ENCODE measurements around the gene CCNJ. TPM values are rescaled to one million over a fixed set of nuclear protein-coding genes. Genes with fewer than 3 reads are reported as not detected.
"Not testable (repeated sequence)": the region's sequence is repeated elsewhere in the genome, so short reads cannot be mapped to it uniquely, and the experiment has no call there.

The CCNJ gene, protein sequence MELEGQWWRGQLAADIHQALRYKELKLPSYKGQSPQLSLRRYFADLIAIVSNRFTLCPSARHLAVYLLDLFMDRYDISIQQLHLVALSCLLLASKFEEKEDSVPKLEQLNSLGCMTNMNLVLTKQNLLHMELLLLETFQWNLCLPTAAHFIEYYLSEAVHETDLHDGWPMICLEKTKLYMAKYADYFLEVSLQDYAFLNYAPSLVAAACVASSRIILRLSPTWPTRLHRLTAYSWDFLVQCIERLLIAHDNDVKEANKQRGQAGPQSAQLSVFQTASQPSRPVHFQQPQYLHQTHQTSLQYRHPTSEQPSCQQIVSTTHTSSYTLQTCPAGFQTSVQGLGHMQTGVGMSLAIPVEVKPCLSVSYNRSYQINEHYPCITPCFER
- polyA plus RNA-seq (2012; ENCODE audit: insufficient read depth, insufficient read length): 8.8 TPM

DNA sequence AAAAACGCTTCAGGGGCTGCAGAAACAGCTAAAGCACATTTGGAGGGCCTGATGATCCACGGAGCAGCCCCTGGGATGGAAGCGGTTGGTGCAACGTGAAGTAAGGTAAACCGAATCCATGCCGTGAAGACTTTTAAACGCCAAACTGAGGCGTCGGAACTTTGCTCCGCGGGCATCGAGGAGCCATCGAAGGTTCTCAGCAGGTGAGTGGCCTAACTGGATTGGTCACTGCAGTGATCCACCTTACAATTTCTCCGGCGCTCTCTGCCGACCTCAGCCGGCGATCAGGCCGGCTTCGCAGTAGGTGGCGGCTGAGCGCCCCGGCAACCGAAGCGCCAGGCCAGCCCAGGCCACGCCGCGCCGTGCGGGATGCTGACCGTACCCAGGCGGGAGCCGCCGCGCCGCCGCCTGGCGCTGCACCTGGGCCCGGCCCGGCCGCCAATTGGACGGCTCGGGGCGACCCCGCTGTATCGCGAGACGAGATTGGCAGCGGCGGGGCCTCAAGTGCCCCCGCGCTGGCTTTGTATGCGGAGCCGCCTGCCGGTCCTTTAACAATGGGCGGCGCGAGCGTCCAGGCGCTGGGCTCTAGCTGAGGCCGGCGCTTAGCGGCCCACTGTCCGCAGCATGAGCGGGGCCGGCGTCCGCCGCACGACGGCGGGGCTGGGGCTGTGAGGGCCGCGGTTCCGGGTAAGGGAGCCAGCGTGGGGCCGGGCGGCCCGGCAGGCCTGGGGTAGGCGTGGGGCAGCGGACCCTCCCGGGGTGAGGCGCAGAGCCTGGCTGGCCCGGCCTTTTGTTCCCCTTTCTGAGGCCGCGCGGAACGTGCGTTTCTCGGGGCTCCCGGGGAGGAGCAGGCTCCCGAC is at the start of gene CCNJ:
Gene CCNJ (plus strand): TSS at position 551 of the 860 bp plus-strand sequence. CDS start 811 bp downstream, outside the sequence.
- DNase-seq (ENCODE audit: low read depth, low spot score): peak; percentile 68
- H3K4me3 ChIP-seq (ENCODE audit: low read length): peak within 1 kb of the TSS; percentile 79

DNA sequence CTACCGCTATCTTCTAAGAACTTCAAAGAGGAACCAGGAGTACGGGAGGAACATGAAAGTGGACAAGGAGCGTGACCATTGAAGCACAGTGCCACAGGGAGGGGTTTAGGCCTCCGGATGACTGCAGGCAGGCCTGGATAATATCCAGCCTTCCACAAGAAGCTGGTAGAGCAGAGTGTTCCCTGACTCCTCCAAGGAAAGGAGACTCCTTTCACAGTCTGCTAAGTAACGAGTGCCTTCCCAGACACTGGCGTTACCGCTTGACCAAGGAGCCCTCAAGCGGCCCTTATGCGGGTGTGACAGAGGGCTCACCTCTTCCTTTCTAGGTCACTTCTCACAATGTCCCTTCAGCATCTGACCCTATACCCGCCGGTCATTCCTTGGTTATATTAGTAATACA is 49.0 kb upstream of the CCNJ start:
- not testable (repeated sequence) for DNase-seq (ENCODE audit: low read depth, low spot score); H3K4me3 ChIP-seq (ENCODE audit: low read length)

DNA sequence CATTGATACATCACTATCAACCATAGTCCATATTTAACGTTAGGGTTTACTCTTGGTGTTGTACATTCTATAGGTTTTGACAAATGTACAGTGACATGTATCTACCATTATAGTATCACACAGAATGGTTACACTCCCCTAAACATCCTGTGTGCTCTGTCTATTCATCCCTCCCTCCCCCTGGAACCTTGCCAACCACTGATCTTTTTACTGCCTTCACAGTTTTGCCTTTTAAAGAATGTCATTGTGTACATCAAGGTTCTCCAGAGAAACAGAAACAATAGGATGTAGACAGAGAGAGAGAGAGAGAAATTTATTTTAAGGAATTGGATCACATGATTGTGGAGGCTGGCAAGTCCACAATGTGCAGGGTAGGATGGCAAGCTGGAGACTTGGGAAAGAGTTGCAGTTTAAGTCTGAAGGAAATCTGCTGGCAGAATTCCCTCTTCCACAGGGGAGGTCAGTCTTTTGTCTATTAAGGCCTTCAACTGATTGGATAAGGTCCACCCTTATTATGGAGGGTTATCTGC is 45.1 kb upstream of the CCNJ start:
- peak; percentile 28 for DNase-seq (ENCODE audit: low read depth, low spot score)
- no peak overlapping the region for H3K4me3 ChIP-seq (ENCODE audit: low read length)

DNA sequence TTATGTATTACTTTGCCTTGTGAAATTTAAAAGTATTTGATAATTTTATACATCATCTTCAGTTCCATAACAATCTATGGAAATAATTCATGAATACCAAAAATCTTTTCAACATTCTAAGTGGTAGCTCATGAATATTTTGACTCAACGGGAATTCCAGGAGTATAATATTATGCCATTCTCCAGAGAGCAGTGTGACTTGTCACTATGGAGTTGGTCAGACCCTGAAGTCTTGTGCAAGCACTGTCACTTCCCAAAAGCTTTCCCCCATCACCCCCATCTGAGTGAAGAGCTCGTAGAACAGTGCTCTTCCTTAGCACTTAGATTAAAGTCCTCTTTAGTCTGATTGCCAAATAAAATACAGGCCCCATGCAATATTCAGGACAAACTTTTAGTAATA is 29.4 kb upstream of the CCNJ start:
- DNase-seq (ENCODE audit: low read depth, low spot score): no peak

DNA sequence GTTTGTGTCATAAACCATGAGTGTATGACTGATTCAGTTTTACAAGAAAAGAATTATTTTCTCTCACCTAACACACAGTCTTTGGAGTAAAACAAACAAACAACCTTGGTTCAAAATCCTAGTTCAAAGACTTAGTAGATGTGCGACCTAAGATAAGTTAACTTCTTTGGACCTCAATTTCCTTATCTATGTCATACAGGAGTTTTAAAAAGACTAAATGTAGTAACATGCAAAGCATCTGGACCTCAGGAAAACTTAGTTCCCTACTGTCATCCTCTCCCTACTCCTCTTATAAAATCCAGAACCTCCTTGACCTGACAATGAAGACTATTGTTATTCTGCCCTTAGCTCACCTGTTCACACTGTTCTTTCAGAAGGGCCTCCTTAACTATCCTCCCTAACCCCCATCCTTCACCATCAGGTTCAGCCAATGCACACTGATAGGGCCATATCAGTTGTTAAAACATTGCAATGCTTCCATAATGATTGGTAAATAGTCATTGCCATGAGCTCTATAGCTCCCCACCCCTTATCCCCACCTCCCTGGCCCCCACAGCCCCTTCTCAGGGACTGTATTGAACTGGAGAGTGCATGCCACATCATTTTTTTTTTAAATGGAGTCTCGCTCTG is 28.8 kb upstream of the CCNJ start:
- no peak for DNase-seq (ENCODE audit: low read depth, low spot score)
- H3K4me3 ChIP-seq (ENCODE audit: low read length): no peak overlapping the region

More for the DNA sequence above, 29.4 kb upstream of the CCNJ start:
- no peak overlapping the region for H3K4me3 ChIP-seq (ENCODE audit: low read length)

DNA sequence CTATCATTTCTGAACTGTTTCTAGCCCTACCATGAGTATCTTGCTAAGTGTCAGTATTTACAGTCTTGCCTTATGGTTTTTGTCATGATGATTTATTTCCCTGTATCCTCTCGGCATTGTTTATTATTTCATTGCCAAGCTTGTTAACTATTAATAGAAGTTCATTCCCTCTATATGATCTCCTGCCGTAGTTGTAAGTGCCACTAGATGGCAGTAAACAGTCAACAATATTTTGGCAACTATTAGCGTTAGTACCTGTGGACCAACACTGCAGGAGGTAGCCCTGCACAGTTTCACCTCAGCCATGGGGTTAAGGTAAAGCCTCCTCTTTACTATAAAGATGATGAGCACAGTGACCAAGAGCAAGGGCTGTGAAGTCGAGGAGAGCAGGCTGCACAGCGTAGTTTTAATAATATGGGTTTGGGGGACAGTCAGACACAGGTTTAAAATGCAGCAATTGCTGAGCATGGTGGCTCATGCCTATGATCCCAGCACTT is 26.1 kb upstream of the CCNJ start:
- DNase-seq (ENCODE audit: low read depth, low spot score): peak; percentile 63
- no peak overlapping the region for H3K4me3 ChIP-seq (ENCODE audit: low read length)

DNA sequence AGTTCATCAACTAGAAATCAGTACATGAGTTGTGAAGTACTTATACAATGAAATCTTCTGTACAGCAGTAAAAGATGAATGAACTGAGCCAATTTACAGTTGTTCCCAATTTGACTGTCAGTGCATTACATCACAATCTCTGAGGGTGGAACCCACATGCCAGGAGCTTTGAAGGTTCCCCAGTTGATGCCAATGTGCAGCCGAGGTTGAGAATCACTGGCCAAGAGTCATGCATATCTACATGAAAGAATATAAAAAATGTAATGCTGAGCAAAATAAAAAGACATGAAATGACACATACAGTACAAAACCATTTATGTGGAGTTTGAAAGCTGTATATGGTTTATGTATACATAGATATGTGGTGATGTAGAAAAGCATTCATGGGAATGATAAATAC is 22.1 kb upstream of the CCNJ start:
- H3K4me3 ChIP-seq (ENCODE audit: low read length): no peak overlapping the region
- no peak for DNase-seq (ENCODE audit: low read depth, low spot score)

DNA sequence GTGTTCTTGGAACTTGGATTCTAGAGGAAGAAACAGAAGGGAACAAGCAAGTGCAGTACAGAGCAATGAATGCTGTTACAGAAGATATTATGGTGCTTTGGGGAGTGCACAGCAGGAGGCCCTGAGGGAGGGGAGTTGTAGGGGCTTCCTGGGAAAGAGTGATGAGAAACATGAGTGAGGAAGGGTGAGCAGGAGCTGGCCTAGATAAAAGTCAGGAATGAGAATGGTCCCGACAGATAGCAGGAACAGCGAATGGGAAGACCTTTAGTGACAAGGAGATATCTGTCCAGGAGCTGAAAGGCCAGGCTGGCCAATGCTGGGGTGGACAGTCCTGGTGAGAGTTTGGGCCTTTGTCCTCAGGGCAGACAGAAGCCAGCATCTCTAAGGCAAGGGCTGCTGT is 20.6 kb upstream of the CCNJ start:
- DNase-seq (ENCODE audit: low read depth, low spot score): no peak
- no peak overlapping the region for H3K4me3 ChIP-seq (ENCODE audit: low read length)

DNA sequence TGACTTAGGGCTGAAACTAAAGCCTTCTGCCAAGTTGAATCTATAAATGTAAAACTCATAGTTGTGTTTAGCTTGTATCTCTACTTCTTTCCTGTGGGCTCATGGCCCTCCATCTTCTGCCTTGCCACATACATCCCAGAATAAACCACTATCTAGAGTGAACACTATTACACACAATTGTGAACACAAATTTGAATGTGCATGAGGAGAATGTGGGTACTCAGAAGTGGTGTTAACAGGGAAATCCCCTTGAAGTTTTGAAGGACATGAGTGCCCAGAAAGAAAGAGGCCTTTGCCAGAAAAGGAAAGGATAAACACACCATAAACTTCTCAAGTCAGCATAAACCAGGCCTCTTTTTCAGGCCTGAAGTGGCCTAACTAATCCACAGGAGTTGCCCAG is 20.2 kb upstream of the CCNJ start:
- H3K4me3 ChIP-seq (ENCODE audit: low read length): no peak overlapping the region
- DNase-seq (ENCODE audit: low read depth, low spot score): no peak

DNA sequence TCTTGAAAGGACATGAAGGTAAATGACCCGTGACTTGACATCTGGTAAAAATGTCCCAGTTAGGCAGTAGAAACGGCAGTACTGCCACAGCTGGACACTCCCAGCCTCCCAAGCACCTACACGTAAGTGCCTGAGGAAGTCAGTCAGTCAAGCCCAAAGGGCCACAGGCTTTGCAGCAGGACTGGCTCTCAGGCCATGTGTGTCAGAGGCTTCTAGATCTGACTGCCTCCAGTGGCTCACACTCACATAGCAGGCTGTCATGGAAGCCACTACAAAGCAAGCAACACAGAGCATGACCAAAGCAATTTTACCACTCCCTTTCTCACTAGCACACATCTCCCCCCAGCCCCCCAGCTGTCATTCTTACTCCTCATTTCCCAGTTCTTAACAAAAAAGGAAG is 17.8 kb upstream of the CCNJ start:
- no peak overlapping the region for H3K4me3 ChIP-seq (ENCODE audit: low read length)
- DNase-seq (ENCODE audit: low read depth, low spot score): no peak

DNA sequence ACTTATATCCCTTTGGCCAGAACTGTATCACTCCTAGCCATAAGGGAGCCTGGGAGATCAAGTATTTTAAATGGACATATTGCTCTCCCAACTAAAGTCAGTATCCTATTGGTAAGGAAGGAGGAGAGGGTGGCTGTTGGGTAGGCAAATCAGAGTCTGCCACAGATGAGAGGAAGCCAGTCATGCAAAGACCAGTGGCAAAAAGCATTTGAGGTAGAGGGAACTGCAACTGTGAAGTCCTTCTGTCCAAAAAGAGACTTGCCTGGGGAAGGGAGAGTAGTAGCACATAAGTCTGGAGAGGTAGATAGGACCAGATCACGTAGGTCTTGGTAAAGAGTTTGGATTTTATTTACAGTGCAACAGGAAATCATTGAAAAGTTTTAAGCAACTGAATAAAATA is 8.8 kb upstream of the CCNJ start:
- DNase-seq (ENCODE audit: low read depth, low spot score): no peak
- H3K4me3 ChIP-seq (ENCODE audit: low read length): no peak overlapping the region

DNA sequence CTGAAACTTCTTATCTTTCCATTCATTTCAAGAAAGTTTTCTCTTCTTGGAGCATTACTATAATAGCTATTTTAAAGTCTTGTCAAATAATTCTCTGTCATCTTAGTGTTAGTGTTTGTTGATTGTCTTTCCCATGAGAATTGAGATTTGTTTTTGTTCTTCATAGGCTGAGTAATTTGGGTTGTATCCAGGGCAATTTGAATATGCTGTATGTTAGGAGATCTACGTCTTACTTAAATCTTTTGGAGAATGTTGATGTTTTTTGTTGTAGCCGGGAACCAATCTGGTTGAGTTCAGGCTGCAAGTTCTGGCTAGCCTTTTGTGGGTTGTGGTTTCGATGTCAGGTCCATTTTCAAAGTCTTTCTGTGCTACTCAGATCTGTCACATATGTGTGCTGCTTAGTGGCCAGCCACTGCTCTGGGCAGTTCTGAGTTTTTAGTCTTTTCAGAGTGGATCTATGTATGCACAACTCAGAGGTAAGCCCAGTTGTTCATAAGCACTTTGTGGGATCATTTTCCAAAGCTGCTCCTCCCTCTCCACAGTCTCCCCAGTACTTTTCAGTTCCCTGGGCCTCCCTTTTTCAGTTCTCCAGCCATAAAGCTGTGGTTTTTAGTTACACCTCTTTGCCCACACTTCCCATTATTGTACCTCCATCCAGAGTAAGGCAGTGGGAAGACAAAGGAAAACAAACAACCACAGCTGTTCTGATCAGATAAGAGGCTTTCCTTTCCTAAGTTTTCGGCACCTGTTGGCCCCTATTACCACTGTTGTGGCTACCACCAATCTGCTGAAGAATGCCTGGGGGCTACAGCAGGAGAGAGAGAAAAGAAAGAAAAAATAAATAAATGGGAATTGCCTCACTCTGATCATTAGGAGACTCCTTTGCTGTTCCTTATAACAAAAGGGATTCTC is 4.7 kb upstream of the CCNJ start:
- no peak overlapping the region for H3K4me3 ChIP-seq (ENCODE audit: low read length)
- DNase-seq (ENCODE audit: low read depth, low spot score): no peak

DNA sequence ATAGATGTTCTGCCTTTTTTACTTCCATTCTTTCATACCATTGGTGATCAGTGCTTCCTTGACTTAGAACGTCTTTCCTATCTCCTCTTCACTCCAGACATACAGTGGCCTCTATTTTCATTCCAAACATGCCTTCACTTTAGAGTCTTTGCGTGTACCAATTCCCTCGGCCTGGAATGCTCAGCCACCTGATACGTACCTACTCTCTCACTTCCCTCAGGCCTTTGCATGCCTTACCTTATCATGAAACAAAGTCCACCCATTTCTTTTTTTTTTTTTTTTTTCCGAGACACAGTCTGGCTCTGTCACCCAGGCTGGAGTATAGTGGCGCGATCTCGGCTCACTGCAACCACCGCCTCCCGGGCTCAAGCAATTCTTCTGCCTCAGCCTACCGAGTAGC is 2.2 kb upstream of the CCNJ start:
- no peak overlapping the region for H3K4me3 ChIP-seq (ENCODE audit: low read length)
- no peak for DNase-seq (ENCODE audit: low read depth, low spot score)

DNA sequence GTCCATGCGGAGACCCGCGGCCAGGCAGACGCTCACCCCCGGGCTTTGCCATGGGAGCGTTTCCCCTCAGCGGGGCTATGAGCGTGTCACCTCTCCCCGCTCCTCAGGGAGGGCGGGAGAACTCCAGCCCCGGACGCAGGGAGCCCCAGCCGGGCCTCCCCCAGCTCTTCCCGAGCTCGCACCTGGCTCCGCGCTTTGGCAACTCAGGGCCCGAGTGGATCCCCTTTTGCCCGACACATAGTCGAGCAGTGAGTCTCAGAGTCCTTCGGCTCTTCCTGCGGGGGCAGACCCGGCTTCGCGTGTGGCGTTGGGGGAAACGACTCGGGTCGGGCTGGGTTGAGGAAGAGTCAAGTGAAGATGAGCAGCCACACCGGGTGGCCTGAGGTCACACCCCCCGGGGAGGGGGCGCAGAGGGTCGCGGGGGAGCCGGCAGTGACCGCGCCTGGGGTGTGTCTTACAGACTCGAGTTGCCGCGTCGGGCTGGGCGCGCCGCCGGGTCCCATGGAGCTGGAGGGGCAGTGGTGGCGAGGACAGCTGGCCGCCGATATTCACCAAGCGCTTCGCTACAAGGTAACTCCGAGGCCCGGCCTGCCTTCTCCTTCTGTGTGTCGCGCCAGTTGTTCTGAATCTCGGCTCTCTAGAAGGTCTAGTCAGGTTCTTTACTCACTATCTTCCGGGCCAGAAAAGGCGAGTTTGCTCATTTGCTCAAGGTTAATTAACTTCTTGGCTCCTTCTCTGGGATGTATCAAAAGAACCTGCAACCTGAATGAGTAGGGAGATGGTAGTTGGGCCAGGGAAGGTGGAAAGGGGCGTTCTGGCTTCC is 721 bp downstream of the CCNJ start:
- peak overlapping the region; percentile 79 for H3K4me3 ChIP-seq (ENCODE audit: low read length)
- DNase-seq (ENCODE audit: low read depth, low spot score): no peak

DNA sequence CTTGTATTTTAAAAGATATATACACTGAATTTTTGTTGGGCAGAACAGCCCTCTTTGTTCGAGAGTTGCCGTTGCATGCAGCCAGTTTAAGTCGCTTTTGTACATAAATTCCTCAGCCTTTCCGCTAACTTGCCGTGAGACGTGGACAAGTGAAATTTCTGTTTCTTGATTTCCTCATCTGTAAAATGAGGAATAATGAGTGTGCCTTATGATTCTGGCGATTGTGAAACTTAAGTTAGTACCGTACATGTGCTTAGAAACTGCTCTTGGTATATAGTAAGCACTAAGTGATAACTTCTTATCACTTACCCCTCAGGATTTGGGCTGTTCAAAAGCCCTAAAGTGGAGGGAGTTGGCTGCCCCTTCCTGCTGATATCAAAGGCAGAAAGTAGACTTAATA is 1.4 kb downstream of the CCNJ start:
- DNase-seq (ENCODE audit: low read depth, low spot score): no peak
- H3K4me3 ChIP-seq (ENCODE audit: low read length): peak overlapping the region; percentile 79

DNA sequence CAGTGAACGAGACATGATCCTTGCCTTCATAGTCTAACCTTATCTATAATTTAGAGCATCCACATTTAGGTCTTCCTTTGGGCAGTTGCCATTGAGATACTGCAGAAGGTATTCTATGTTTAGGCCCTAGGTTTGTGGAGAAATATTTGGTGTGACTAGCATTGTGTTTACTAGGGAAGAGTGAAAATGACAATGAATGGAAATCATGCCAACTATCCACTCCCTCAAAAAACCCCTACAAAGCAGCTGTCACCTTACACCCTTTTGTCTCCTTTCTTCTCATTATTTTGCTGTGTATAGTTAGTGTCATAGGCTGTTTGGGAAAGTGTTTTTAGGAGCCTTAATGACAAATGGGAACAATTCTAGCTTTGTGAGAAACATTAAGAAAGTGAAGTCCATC is 3.2 kb downstream of the CCNJ start:
- H3K4me3 ChIP-seq (ENCODE audit: low read length): no peak overlapping the region
- DNase-seq (ENCODE audit: low read depth, low spot score): no peak

DNA sequence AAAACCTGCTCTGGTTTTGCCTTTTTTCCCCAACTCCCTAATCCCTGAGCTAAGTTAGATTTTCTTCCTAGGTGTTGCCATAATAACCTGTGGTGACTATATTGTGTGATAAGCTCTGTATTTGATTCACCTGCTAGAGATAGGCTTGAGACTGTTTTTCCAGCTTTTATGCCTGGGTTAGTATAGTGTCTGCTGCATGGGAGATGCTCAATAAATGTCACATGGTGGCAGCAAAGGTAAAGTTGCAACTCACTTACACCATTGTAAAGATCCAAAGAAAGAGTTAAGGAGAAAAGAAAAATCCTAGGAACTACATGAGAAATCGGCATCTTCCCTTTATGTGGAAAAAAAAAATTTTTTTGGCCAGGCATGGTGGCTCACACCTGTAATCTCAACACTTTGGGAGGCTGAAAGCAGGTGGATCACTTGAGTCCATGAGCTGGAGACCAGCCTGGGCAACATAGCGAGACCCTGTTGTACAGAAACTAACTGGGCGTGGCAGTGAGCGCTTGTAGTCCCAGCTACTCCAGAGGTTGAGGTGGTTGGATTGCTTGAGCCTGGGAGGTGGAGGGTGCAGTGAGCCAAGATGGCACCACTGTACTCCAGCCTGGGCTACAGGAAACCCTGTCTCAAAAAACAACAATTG is 3.7 kb downstream of the CCNJ start:
- H3K4me3 ChIP-seq (ENCODE audit: low read length): no peak overlapping the region
- no peak for DNase-seq (ENCODE audit: low read depth, low spot score)

All from Jurkat, Clone E6-1 (cell line).